Liver (tissue), 3 donors: ENCODE data around the gene RERE.

Source experiments
- ATF3 ChIP-seq: IDR thresholded peaks from 2 replicates; pipeline ENCODE4 v1.6.1; 2016; ENCODE audit warnings: antibody characterized with exemption
- CTCF ChIP-seq: fragments of 150-350 bp; IDR thresholded peaks from 2 replicates; pipeline ENCODE4 v1.5.1; 2017; ENCODE audit warnings: improper control_type of control experiment, low read depth, low read length; ENCODE audit not compliant: missing input control
- GABPA ChIP-seq, 2 donors: IDR thresholded peaks in 1 of 2; conservative IDR thresholded peaks in 1 of 2; 2 replicates each; pipeline ENCODE4 v1.6.1; 2016; ENCODE audit warnings: antibody characterized with exemption in 2 of 2, mild to moderate bottlenecking in 1 of 2, moderate library complexity in 1 of 2
- JUND ChIP-seq, 2 donors: IDR thresholded peaks; 2 replicates each; pipeline ENCODE4 v1.6.1; 2016; ENCODE audit warnings: antibody characterized with exemption in 2 of 2
- MAX ChIP-seq: IDR thresholded peaks from 2 replicates; pipeline ENCODE4 v1.6.1; 2016; ENCODE audit warnings: antibody characterized with exemption
- TAF1 ChIP-seq: conservative IDR thresholded peaks from 2 replicates; pipeline ENCODE4 v1.6.1; 2016; ENCODE audit warnings: antibody characterized with exemption, mild to moderate bottlenecking
- YY1 ChIP-seq: IDR thresholded peaks from 2 replicates; pipeline ENCODE4 v1.6.1; 2016; ENCODE audit warnings: antibody characterized with exemption, mild to moderate bottlenecking
- donor health status: healthy.
- donor health status: healthy.

GRCh38 chr1:8476006-8476405 is 341.4 kb downstream of the RERE start:
- TF ChIP-seq JUND (IDR thresholded peaks at IDR 0.05), result no peak
- TF ChIP-seq CTCF, result no peak
- TF ChIP-seq GABPA (IDR thresholded peaks at IDR 0.05 in 1 of 2, conservative IDR thresholded peaks at IDR 0.05 in 1 of 2), result no peak
- no peak for TF ChIP-seq YY1
- TF ChIP-seq TAF1, result no peak
- no peak for TF ChIP-seq ATF3
- no peak for TF ChIP-seq MAX
